Measurements from ENCODE around the gene MORN1.

MORN1 gene

GRCh38 chr1:2279210-2279639 is 112.1 kb downstream of the MORN1 start:
- no peak for TF ChIP-seq CTCF (conservative IDR thresholded peaks at IDR 0.05; ENCODE audit: low read depth, low read length)
- DNase-seq (ENCODE audit: low read depth): peak; percentile 85

DNA sequence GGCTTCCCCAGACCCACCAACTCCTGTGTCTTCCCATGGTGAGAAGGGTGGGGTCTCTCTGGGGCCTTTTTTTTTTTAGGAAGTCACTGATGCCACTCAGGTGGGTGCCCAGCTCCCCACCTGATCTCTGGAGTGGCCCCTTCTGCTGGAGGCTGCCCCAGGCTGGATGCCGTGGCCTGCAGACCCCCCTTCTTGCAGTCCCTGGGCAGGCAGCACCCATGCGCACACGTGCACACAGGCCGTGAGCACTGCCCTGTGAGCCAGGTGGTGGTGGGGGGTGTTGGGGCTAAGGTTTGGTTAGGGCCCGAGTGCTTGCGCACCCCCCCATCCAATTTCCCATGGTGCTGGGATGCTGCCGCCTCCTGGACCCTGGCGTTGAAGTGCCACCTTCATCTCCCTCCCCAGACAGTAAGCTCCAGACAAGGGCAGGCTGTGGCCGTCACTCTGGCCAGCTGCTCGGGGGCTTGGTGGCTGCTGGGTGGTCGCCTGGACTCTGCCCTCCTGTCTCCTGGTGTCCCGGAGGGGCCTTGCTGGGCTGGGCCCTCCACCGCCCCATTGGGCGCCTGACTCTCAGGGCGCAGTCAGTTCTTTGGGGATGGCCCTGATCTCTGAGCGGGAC is 112.7 kb downstream of the MORN1 start:
- H3K4me3 ChIP-seq (ENCODE audit: low read length): no peak overlapping the region
- no peak for DNase-seq (ENCODE audit: low read depth)
- TF ChIP-seq CTCF (conservative IDR thresholded peaks at IDR 0.05; ENCODE audit: low read depth, low read length): no peak

More at GRCh38 chr1:2279210-2279639, 112.1 kb downstream of the MORN1 start:
- H3K4me3 ChIP-seq (ENCODE audit: low read length): no peak overlapping the region

DNA sequence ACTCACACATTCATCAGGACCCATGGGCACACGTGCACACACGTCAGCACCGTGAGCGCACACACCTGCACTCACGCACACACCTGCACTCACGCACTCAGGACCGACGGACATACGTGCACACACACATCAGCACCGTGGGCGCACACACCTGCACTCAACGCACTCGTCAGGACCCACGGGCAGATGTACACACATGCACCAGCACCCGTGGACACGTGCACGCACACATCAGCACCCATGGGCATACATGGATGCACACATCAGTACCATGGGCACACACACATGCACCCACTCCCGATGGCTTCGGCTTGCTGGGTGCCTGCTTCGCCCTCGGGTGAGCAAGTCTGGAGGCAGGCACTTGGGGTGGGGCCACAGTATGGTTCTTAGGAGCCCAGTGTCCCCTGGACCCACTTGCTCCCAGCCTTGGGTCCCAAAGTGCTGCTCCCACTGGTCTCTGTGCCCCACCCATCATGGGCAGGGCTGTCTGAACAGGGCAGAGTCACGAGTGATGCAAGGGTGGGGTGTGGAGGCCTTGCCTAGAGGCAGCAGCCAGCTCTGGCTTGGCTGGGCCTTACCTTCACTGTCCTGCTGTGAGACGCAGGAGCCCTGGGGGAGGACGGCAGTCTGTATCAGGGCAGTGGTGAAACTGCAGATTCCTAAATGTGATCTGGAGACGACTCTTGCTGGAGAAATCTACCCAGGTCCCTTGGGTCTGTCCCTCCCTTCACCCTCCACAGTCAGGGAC is 113.4 kb downstream of the MORN1 start:
- no peak for TF ChIP-seq CTCF (conservative IDR thresholded peaks at IDR 0.05; ENCODE audit: low read depth, low read length)
- no peak overlapping the region for H3K4me3 ChIP-seq (ENCODE audit: low read length)
- no peak for DNase-seq (ENCODE audit: low read depth)

- no peak overlapping the region for H3K4me3 ChIP-seq (ENCODE audit: low read length)
- no peak for TF ChIP-seq CTCF (conservative IDR thresholded peaks at IDR 0.05; ENCODE audit: low read depth, low read length)
- no peak for DNase-seq (ENCODE audit: low read depth)
Observed at GRCh38 chr1:2276803-2277580, 114.4 kb downstream of the MORN1 start.

DNA sequence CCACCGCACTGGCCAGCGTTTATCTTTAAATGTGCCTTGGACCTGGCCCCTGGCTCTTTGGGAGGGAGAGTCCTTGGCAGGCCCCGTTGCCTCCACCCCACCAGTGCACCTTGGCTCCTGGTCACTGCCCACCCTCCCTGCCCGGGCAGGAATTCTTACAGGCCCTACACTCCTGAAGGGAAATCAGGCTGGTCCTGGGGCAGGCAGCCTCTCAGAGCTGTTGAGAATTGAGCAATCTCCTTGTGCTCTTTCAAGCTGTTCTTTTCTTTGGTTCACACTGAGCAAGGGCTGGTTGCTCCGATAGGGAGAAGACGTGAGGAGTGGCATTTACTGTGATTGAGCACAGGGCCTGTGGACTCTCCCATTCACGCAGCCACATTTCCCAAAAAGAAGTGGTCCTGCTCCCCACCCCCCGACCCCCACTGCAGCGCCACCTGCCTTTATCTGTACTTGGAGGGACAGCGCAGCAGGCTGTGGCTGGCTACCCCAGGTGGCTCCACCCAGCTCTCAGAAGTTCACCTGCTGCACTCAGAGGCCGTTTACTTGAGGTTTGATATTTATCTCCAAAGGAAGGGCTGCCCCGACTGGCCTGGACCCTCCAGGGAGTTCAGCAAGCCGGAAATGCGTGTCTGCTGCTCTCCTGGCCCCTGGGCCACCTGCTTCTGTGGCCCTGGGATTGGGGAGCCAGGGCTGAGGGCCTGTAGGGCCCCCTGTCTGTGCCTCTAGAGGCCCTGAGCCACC is 115.4 kb downstream of the MORN1 start:
- TF ChIP-seq CTCF (conservative IDR thresholded peaks at IDR 0.05; ENCODE audit: low read depth, low read length): no peak
- DNase-seq (ENCODE audit: low read depth): no peak
- no peak overlapping the region for H3K4me3 ChIP-seq (ENCODE audit: low read length)

DNA sequence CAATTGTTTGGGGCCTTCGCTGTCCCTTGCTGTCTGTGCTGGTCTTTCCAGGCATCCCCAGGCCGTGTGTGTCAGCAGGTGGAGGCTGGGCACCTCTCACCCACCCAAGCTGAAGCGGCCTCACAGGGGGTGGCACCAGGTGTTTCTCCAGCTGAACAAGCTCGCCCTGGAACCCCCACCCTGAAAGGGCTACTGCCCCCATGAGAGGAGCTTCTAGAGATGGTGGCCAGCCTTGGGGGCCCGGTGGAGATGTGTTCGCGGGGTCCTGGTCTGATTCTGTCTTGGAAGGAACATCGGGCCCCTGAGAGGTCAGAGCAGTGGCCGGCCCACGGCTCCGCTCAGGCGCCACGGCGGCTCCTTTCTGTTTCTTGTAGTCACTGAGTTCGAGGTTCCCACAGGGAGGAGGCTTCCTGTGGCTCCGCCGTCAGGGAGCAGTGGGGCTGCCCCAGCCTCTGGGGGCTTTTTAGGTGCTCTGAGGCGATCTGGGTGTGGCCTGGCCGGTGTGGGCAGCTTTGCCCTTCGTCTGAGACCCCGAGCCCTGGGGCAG is 116.4 kb downstream of the MORN1 start:
- DNase-seq (ENCODE audit: low read depth): no peak
- TF ChIP-seq CTCF (conservative IDR thresholded peaks at IDR 0.05; ENCODE audit: low read depth, low read length): no peak
- H3K4me3 ChIP-seq (ENCODE audit: low read length): no peak overlapping the region
